ENCODE results near the gene SAT2. TPM values are rescaled to one million over a fixed set of nuclear protein-coding genes. Genes with fewer than 3 reads are reported as not detected.

SAT2 gene
- polyA plus RNA-seq, 1 donor from 2014 or later: 37.7 TPM

- no peaks in the 10 kb centered on the region for H3K9me3 Mint-ChIP-seq
- H3K27me3 Mint-ChIP-seq: no peaks in the 10 kb centered on the region
- H3K36me3 Mint-ChIP-seq: peaks cover 5% of the 10 kb centered on the region
- H3K4me3 Mint-ChIP-seq: peak overlapping the region; percentile 73 to 93 (median 90)
- peaks cover 27 to 48% (median 47%) of the 10 kb centered on the region in 3 donors for H3K4me1 Mint-ChIP-seq
- peak overlapping the region; percentile 91 to 98 (median 96) for H3K27ac Mint-ChIP-seq
These were observed 47.6 kb downstream of the SAT2 start for GRCh38 chr17:7579834-7580603.

GRCh38 chr17:7579001-7579833 lies 48.4 kb downstream of the SAT2 start, which contains the start of gene CD68:
CD68 (plus strand) TSS chr17:7579638; CDS start chr17:7579678, 40 bp downstream.
- H3K36me3 Mint-ChIP-seq: peaks cover 3% of the 10 kb centered on the region
- no peaks in the 10 kb centered on the region for H3K27me3 Mint-ChIP-seq

GRCh38 chr17:7577327-7578199 lies 50.1 kb downstream of the SAT2 start:
- Mint-ChIP-seq H3K27me3 (no peaks in the 10 kb centered on the region), H3K36me3 (peaks cover 7% of the 10 kb centered on the region), H3K4me3 (peak overlapping the region in 3 of 4 donors; percentile 48 to 93 (median 51)), H3K27ac (peak overlapping the region; percentile 67 to 96 (median 84)), H3K9me3 (no peaks in the 10 kb centered on the region), H3K4me1 (peaks cover 27 to 54% (median 49%) of the 10 kb centered on the region in 3 donors)

More at GRCh38 chr17:7579001-7579833, 48.4 kb downstream of the SAT2 start, which contains the start of gene CD68:
- H3K27ac Mint-ChIP-seq: peak within 1 kb of the TSS; percentile 91 to 98 (median 96)
- H3K4me1 Mint-ChIP-seq: peaks cover 33 to 51% (median 48%) of the 10 kb centered on the region in 3 donors
- peak within 1 kb of the TSS; percentile 73 to 93 (median 90) for H3K4me3 Mint-ChIP-seq
- no peaks in the 10 kb centered on the region for H3K9me3 Mint-ChIP-seq

GRCh38 chr17:7576432-7576937 lies 51.1 kb downstream of the SAT2 start:
- Mint-ChIP-seq H3K36me3 (peaks cover 7% of the 10 kb centered on the region), H3K27ac (peak overlapping the region; percentile 78 to 96 (median 87)), H3K9me3 (no peaks in the 10 kb centered on the region), H3K4me3 (peak overlapping the region in 3 of 4 donors; percentile 32 to 93 (median 52)), H3K4me1 (peaks cover 34 to 52% (median 50%) of the 10 kb centered on the region in 3 donors), H3K27me3 (no peaks in the 10 kb centered on the region)

Other genes with a start within 250 kb of the SAT2 start
- gene TNK1, start 246.7 kb downstream of the SAT2 start, polyA plus RNA-seq: 4.4 TPM
- 113 TPM for gene PLSCR3, start 233.3 kb downstream of the SAT2 start, polyA plus RNA-seq
- gene TMEM256, start 223.7 kb downstream of the SAT2 start, polyA plus RNA-seq: 84.7 TPM
- not detected for gene NLGN2, start 220.0 kb downstream of the SAT2 start, polyA plus RNA-seq
- not detected for gene SPEM1, start 207.5 kb downstream of the SAT2 start, polyA plus RNA-seq
- not detected for gene SPEM2, start 202.2 kb downstream of the SAT2 start, polyA plus RNA-seq
- not detected for gene SPEM3, start 199.0 kb downstream of the SAT2 start, polyA plus RNA-seq
- 25.5 TPM for gene TMEM102, start 192.4 kb downstream of the SAT2 start, polyA plus RNA-seq
- gene FGF11, start 188.3 kb downstream of the SAT2 start, polyA plus RNA-seq: not detected
- 13.8 TPM for gene CHRNB1, start 182.8 kb downstream of the SAT2 start, polyA plus RNA-seq
- 15.9 TPM for gene ZBTB4, start 148.2 kb downstream of the SAT2 start, polyA plus RNA-seq
- gene SLC35G6, start 146.4 kb downstream of the SAT2 start, polyA plus RNA-seq: not detected
- gene POLR2A, start 143.5 kb downstream of the SAT2 start, polyA plus RNA-seq: 55.7 TPM
- gene TNFSF12, start 78.8 kb downstream of the SAT2 start, polyA plus RNA-seq: 45.1 TPM
- 5.1 TPM for gene TNFSF13, start 69.1 kb downstream of the SAT2 start, polyA plus RNA-seq
- gene SENP3, start 65.9 kb downstream of the SAT2 start, polyA plus RNA-seq: 19.0 TPM
- 26.9 TPM for gene CD68, start 48.2 kb downstream of the SAT2 start, polyA plus RNA-seq
- gene MPDU1, start 44.0 kb downstream of the SAT2 start, polyA plus RNA-seq: 37.9 TPM
- not detected for gene SOX15, start 37.7 kb downstream of the SAT2 start, polyA plus RNA-seq
- 20.0 TPM for gene FXR2, start 12.9 kb downstream of the SAT2 start, polyA plus RNA-seq
- gene SHBG, start 2.3 kb upstream of the SAT2 start, polyA plus RNA-seq: not detected
- not detected for gene ATP1B2, start 23.1 kb upstream of the SAT2 start, polyA plus RNA-seq
- 55.0 TPM for gene TP53, start 59.7 kb upstream of the SAT2 start, polyA plus RNA-seq
- gene WRAP53, start 60.7 kb upstream of the SAT2 start, polyA plus RNA-seq: 15.3 TPM
- gene EFNB3, start 77.4 kb upstream of the SAT2 start, polyA plus RNA-seq: not detected
- not detected for gene DNAH2, start 89.9 kb upstream of the SAT2 start, polyA plus RNA-seq
- gene KDM6B, start 206.4 kb upstream of the SAT2 start, polyA plus RNA-seq: 1.9 TPM
- gene TMEM88, start 227.2 kb upstream of the SAT2 start, polyA plus RNA-seq: not detected
- gene NAA38, start 229.7 kb upstream of the SAT2 start, polyA plus RNA-seq: 170 TPM
- gene CYB5D1, start 230.2 kb upstream of the SAT2 start, polyA plus RNA-seq: 8.0 TPM